ENCODE measurements around the gene DOP1A. TPM values are rescaled to one million over a fixed set of nuclear protein-coding genes. Genes with fewer than 3 reads are reported as not detected.

The DOP1A gene
- polyA plus RNA-seq, 1 experiment: 4.7 TPM

DNA sequence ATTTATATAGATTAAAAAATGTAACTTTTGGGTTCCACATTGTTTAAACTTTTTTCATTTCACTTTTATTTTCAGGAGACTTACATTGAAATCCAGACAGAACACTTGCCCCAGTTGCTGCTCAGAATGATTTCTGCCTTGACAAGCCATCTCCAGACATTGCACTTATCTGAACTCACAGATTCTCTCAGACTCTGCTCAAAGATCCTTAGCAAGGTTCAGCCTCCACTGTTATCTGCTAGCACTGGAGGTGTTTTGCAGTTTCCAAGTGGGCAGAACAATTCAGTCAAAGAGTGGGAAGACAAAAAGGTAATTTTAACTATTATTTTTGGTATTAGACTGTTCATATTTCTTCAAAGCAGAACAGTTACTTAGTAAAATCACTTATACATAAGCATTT, 58.0 kb downstream of the DOP1A start:
- Histone ChIP-seq H3K4me3 (ENCODE audit: low read depth, low read length) (no peak overlapping the region), H3K27me3 (ENCODE audit: control insufficient read depth, insufficient read depth, low read length) (no peaks in the 10 kb centered on the region), H3K36me3 (ENCODE audit: control insufficient read depth, insufficient read depth, low read length) (peaks cover 5% of the 10 kb centered on the region; the same call in 1 of the 2 replicates)
- TF ChIP-seq, protein P1, sequence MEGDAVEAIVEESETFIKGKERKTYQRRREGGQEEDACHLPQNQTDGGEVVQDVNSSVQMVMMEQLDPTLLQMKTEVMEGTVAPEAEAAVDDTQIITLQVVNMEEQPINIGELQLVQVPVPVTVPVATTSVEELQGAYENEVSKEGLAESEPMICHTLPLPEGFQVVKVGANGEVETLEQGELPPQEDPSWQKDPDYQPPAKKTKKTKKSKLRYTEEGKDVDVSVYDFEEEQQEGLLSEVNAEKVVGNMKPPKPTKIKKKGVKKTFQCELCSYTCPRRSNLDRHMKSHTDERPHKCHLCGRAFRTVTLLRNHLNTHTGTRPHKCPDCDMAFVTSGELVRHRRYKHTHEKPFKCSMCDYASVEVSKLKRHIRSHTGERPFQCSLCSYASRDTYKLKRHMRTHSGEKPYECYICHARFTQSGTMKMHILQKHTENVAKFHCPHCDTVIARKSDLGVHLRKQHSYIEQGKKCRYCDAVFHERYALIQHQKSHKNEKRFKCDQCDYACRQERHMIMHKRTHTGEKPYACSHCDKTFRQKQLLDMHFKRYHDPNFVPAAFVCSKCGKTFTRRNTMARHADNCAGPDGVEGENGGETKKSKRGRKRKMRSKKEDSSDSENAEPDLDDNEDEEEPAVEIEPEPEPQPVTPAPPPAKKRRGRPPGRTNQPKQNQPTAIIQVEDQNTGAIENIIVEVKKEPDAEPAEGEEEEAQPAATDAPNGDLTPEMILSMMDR (IDR thresholded peaks at IDR 0.05; ENCODE audit: insufficient read depth, low read depth, low read length): no peak
- CTCF ChIA-PET: no interaction called here
- POLR2A ChIA-PET: no interaction called here
- DNase-seq (ENCODE audit: low read depth): no peak

DNA sequence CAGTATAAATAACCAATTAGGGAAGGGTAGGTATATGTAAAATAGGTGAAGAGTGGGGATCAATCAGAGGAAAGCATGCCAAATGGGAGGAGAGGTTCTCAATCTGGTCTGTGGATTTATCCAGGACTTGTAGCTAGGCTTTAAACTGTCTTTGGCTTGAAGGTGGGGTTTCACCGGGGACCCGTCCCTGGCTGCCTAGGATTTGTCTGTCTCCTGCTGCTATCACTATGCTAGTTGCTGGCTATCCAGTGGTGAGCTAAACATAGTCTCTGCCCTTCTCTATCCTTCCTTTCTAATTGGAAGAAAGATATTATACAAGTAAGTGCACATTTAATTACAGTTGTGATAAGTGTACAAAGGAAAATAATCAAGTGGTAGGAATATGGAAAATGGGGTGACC, 58.8 kb downstream of the DOP1A start:
- ChIA-PET CTCF (no interaction called here), POLR2A (no interaction called here)
- no peak for DNase-seq (ENCODE audit: low read depth)
- Histone ChIP-seq H3K36me3 (ENCODE audit: control insufficient read depth, insufficient read depth, low read length) (peaks cover 5% of the 10 kb centered on the region; the same call in 1 of the 2 replicates), H3K4me3 (ENCODE audit: low read depth, low read length) (no peak overlapping the region), H3K27me3 (ENCODE audit: control insufficient read depth, insufficient read depth, low read length) (no peaks in the 10 kb centered on the region)
- TF ChIP-seq, protein P1 (IDR thresholded peaks at IDR 0.05; ENCODE audit: insufficient read depth, low read depth, low read length): no peak

DNA sequence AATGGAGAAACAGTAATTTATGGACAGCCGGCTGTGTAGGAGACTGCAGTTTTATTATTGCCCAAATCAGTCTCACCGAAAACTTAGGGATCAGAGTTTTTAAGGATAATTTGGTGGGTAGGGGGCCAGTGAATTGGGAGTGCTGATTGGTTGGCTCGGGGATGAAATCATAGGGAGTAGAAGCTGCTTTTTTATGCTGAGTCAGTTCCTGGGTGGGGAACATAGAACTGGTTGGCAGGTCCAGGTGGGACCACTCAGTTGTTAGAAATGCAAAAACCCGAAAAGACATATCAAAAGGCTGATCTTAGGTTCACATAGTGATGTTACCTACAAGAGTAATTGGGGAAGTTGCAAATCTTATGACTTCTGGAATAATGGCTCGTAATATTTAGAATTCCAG, 59.3 kb downstream of the DOP1A start:
- ChIA-PET POLR2A (no interaction called here), CTCF (interaction anchor here (0.8 kb wide), 1 partner anchor 60 kb away, joined by 3 read pairs; the partner anchor contains the start of gene DOP1A)
- no peak for DNase-seq (ENCODE audit: low read depth)
- TF ChIP-seq, protein P1 (IDR thresholded peaks at IDR 0.05; ENCODE audit: insufficient read depth, low read depth, low read length): no peak
- Histone ChIP-seq H3K27me3 (ENCODE audit: control insufficient read depth, insufficient read depth, low read length) (no peaks in the 10 kb centered on the region), H3K4me3 (ENCODE audit: low read depth, low read length) (no peak overlapping the region), H3K36me3 (ENCODE audit: control insufficient read depth, insufficient read depth, low read length) (peaks cover 5% of the 10 kb centered on the region; the same call in 1 of the 2 replicates)

DNA sequence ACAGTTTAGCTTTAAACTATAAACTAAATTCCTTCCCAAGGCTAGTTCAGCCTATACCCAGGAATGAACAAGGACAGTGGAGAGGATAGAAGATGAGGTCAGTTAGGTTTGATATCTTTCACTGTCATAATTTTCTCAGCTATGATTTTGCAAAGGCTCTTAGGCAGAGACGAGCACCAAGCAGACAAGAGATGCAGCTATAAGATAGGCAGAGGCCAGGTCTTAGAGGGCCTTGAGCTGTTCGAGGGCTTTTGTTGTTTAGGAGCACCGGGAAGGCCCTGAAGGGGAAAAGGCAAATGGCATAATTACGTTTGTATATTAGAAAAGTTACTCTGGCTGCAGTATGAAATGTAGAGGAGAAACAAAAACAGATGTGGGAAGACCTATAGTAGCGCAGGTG, 59.8 kb downstream of the DOP1A start:
- Histone ChIP-seq H3K4me3 (ENCODE audit: low read depth, low read length) (no peak overlapping the region), H3K27me3 (ENCODE audit: control insufficient read depth, insufficient read depth, low read length) (no peaks in the 10 kb centered on the region), H3K36me3 (ENCODE audit: control insufficient read depth, insufficient read depth, low read length) (peaks cover 5% of the 10 kb centered on the region; the same call in 1 of the 2 replicates)
- ChIA-PET CTCF (interaction anchor here (0.8 kb wide), 1 partner anchor 60 kb away, joined by 3 read pairs; the partner anchor contains the start of gene DOP1A), POLR2A (no interaction called here)
- no peak for DNase-seq (ENCODE audit: low read depth)
- TF ChIP-seq, protein P1 (IDR thresholded peaks at IDR 0.05; ENCODE audit: insufficient read depth, low read depth, low read length): no peak

DNA sequence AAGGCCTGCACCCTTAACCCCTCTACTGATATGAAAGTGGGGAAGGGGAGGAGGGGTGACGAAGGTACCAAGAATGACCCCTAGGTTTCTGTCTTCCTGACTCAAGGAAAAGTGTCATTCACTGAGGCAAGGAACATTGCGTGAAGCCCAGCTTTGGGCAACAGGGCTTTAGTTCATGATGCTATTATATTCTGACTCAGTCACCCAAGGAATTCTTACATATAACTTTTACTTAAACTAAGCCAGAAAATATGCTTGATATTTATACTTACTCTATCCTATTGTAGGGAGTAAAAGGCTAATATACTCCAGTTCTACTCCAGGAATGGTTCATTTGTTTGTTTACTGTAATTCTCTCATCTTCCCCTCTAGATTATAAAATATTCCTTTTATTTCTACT, 60.5 kb downstream of the DOP1A start:
- no peaks in the 10 kb centered on the region for H3K27me3 ChIP-seq (ENCODE audit: control insufficient read depth, insufficient read depth, low read length)
- peaks cover 5% of the 10 kb centered on the region; the same call in 1 of the 2 replicates for H3K36me3 ChIP-seq (ENCODE audit: control insufficient read depth, insufficient read depth, low read length)
- TF ChIP-seq, protein P1 (IDR thresholded peaks at IDR 0.05; ENCODE audit: insufficient read depth, low read depth, low read length): no peak
- ChIA-PET CTCF (no interaction called here), POLR2A (no interaction called here)
- H3K4me3 ChIP-seq (ENCODE audit: low read depth, low read length): no peak overlapping the region
- DNase-seq (ENCODE audit: low read depth): no peak

Data from BJ (cell line).